ENCODE results near the gene MOGAT1. TPM values are rescaled to one million over a fixed set of nuclear protein-coding genes. Genes with fewer than 3 reads are reported as not detected.

MOGAT1 gene
- total RNA-seq, 1 experiment from 2014 or later = not detected

DNA sequence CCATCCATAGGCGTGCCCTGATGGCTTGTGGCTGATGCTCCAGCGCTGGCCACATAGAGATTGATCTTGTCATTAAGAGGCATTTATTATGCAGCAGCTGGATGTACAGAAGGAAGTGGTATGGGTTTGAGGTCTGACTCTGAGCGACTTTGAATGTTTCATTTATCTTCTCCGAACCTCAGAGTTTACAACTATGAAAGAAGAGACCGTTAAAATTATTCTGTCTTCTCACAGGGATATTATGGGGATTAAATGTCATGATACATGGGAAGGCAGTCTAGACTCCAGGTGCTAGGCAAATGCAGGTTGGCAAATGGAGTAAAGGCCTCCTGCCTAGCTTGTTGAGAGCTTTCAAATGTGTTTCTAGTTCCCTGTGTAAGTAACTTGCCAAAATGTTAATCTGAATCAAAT is 30.3 kb downstream of the MOGAT1 start:
- Histone ChIP-seq H3K14ac (ENCODE audit: insufficient read depth, low read length) (no peak overlapping the region), H3K9me3 (ENCODE audit: control insufficient read depth, low read depth, low read length) (no peaks in the 10 kb centered on the region), H3K9ac (ENCODE audit: extremely low read depth, insufficient read length, low read length) (no peak overlapping the region), H2BK12ac (ENCODE audit: insufficient read length, low read depth, low read length) (no peak overlapping the region), H2AFZ (ENCODE audit: low read length) (no peak overlapping the region), H3K23me2 (ENCODE audit: insufficient read length, low read depth, low read length, poor library complexity, severe bottlenecking) (no peaks in the 10 kb centered on the region), H3T11ph (ENCODE audit: low read length) (no peak overlapping the region), H3K27me3 (ENCODE audit: insufficient read depth, low read length) (no peaks in the 10 kb centered on the region), H3K79me2 (ENCODE audit: insufficient read depth, low read length) (no peaks in the 10 kb centered on the region), H2BK120ac (ENCODE audit: low read depth, low read length, poor library complexity, severe bottlenecking) (no peak overlapping the region), H3K18ac (ENCODE audit: insufficient read length, low read depth, low read length) (no peak overlapping the region), H3K23ac (ENCODE audit: insufficient read length, low read depth, low read length) (no peak overlapping the region), H2BK20ac (ENCODE audit: low read depth, low read length, poor library complexity, severe bottlenecking) (no peak overlapping the region), H4K20me1 (ENCODE audit: control insufficient read depth, insufficient read depth, insufficient read length) (no peaks in the 10 kb centered on the region), H3K56ac (ENCODE audit: insufficient read length, low read depth, low read length) (no peak overlapping the region), H3K4me2 (ENCODE audit: insufficient read depth, insufficient read length, low read length) (no peak overlapping the region), H2BK5ac (ENCODE audit: insufficient read length, low read length) (no peak overlapping the region), H3K79me1 (ENCODE audit: insufficient read depth, low read depth, low read length, poor library complexity, severe bottlenecking) (no peaks in the 10 kb centered on the region), H3K4ac (ENCODE audit: low read depth, low read length) (no peak overlapping the region), H3K27ac (ENCODE audit: insufficient read length, low read depth, low read length) (no peak overlapping the region), H4K8ac (replicated peaks; ENCODE audit: insufficient read length, low read depth, low read length) (no peak overlapping the region), H4K91ac (ENCODE audit: insufficient read length, low read depth, low read length) (no peak overlapping the region), H3K4me1 (ENCODE audit: insufficient read depth, low read length) (no peaks in the 10 kb centered on the region; the same call in 1 of the 2 replicates), H2AK5ac (ENCODE audit: insufficient read length, low read length) (no peak overlapping the region), H2BK15ac (ENCODE audit: low read depth, low read length) (no peak overlapping the region), H4K5ac (ENCODE audit: insufficient read length, low read depth, low read length) (no peak overlapping the region)
- no peak for TF ChIP-seq CTCF (conservative IDR thresholded peaks at IDR 0.05)
- Mint-ChIP-seq H3K4me1 (peaks cover 6 to 14% of the 10 kb centered on the region in 2 experiments), H3K27me3 (ENCODE audit: low read depth) (peaks cover 3% of the 10 kb centered on the region; the same call in 1 of the 2 replicates), H3K36me3 (ENCODE audit: insufficient read depth in 1 of 3, low read depth in 3 of 3) (no peaks in the 10 kb centered on the region; a peak in 1 of 7 replicates), H3K27ac (no peak overlapping the region; a peak in 1 of 7 replicates), H3K9me3 (peaks cover 2 to 3% of the 10 kb centered on the region in 2 experiments; a peak in 2 of 5 replicates), H3K4me3 (no peak overlapping the region)
- WGBS (ENCODE audit: extremely low coverage, insufficient read length, low lambda C conversion rate) = no CpG with 5 or more reads among the region's 5 CpGs
- DNase-seq = no peak

Data from H9 (cell line).